GM12892 (cell line): ENCODE data around the gene NUDT3.
"Not testable (repeated sequence)": the region's sequence is repeated elsewhere in the genome, so short reads cannot be mapped to it uniquely, and the experiment has no call there.

Experiments used
- POLR2AphosphoS5 ChIP-seq: IDR thresholded peaks from 2 replicates; pipeline ENCODE4 v1.6.1; 2011; ENCODE audit warnings: low read depth, low read length, control low read depth
- TAF1 ChIP-seq: IDR thresholded peaks from 2 replicates; pipeline ENCODE4 v1.6.1; 2011; ENCODE audit warnings: low read depth, mild to moderate bottlenecking, control low read depth, low read length, borderline replicate concordance

- not testable (repeated sequence) for TF ChIP-seq POLR2AphosphoS5, TAF1
These were observed 68.2 kb downstream of the NUDT3 start for GRCh38 chr6:34324221-34324620.
